Stimulated activated CD4-positive, alpha-beta T cell treated with anti-CD3 and anti-CD28 coated beads, Interleukin-12 subunit alpha, Interleukin-12 subunit beta, amount 100 ng/mL, for 24 hours (primary cell): ENCODE measurements around the gene SBK2.
"Not testable (repeated sequence)": the region's sequence is repeated elsewhere in the genome, so short reads cannot be mapped to it uniquely, and the experiment has no call there.

Experiments used
- DNase-seq, 2 experiments: peaks; one replicate each; pipeline ENCODE4 v3.0.0-alpha.2; 2020; ENCODE audit warnings: low read depth in 2 of 2

SBK2 gene

GRCh38 chr19:55536951-55537740 is at the start of gene SBK2:
SBK2 (minus strand) TSS chr19:55537133; CDS start chr19:55536294, 839 bp downstream.
- DNase-seq, result no peak

GRCh38 chr19:55585658-55586339 is 48.9 kb upstream of the SBK2 start:
- peak in 1 of 2 experiments; percentile 46 for DNase-seq

- no peak for DNase-seq
These were observed 47.9 kb upstream of the SBK2 start for GRCh38 chr19:55584871-55585270.

GRCh38 chr19:55583897-55584296 is 47.0 kb upstream of the SBK2 start:
- DNase-seq, result not testable (repeated sequence)

- DNase-seq, result not testable (repeated sequence)
These were observed 45.4 kb upstream of the SBK2 start for GRCh38 chr19:55582284-55582683.

GRCh38 chr19:55581823-55582223 is 44.9 kb upstream of the SBK2 start:
- DNase-seq, result no peak

GRCh38 chr19:55581145-55581822 is 44.4 kb upstream of the SBK2 start:
- DNase-seq, result no peak

- peak; percentile 69 to 78 for DNase-seq
These were observed 43.8 kb upstream of the SBK2 start, which contains the start of gene ZNF579 for GRCh38 chr19:55580628-55581144. ZNF579 (minus strand) TSS chr19:55580848; CDS start chr19:55579639, 1,209 bp downstream.

GRCh38 chr19:55579766-55580621 is 43.1 kb upstream of the SBK2 start:
- no peak for DNase-seq

- no peak for DNase-seq
These were observed 42.1 kb upstream of the SBK2 start for GRCh38 chr19:55578761-55579747.

GRCh38 chr19:55578031-55578760 is 41.3 kb upstream of the SBK2 start:
- DNase-seq, result no peak

GRCh38 chr19:55576746-55577145 is 39.8 kb upstream of the SBK2 start:
- no peak for DNase-seq

- DNase-seq, result not testable (repeated sequence)
These were observed 37.0 kb upstream of the SBK2 start for GRCh38 chr19:55573929-55574328.

- not testable (repeated sequence) for DNase-seq
These were observed 32.5 kb upstream of the SBK2 start for GRCh38 chr19:55569477-55569876.

- no peak for DNase-seq
These were observed 30.9 kb upstream of the SBK2 start for GRCh38 chr19:55567708-55568328.

- DNase-seq, result no peak
These were observed 29.9 kb upstream of the SBK2 start for GRCh38 chr19:55566823-55567222.

- no peak for DNase-seq
These were observed 26.3 kb upstream of the SBK2 start for GRCh38 chr19:55563261-55563690.

GRCh38 chr19:55559684-55560083 is 22.8 kb upstream of the SBK2 start:
- DNase-seq, result no peak

GRCh38 chr19:55554741-55555152 is 17.8 kb upstream of the SBK2 start:
- DNase-seq, result no peak
